ENCODE measurements around the gene NKAIN2.

The NKAIN2 gene

GRCh38 chr6:123854201-123854600 is 50.5 kb downstream of the NKAIN2 start:
- no peaks in the 10 kb centered on the region for H3K9me3 ChIP-seq

GRCh38 chr6:123855506-123855905 is 51.8 kb downstream of the NKAIN2 start:
- Histone ChIP-seq H3K4me3 (ENCODE audit: low read depth, low read length) (no peak overlapping the region), H3K27me3 (no peaks in the 10 kb centered on the region), H3K9me3 (no peaks in the 10 kb centered on the region), H3K4me1 (no peaks in the 10 kb centered on the region), H3K36me3 (no peaks in the 10 kb centered on the region)
- DNase-seq = no peak
- no peak for TF ChIP-seq CTCF (IDR thresholded peaks at IDR 0.05; ENCODE audit: low read depth, low read length)

More at GRCh38 chr6:123854201-123854600, 50.5 kb downstream of the NKAIN2 start:
- Histone ChIP-seq H3K36me3 (no peaks in the 10 kb centered on the region), H3K27me3 (no peaks in the 10 kb centered on the region), H3K4me3 (ENCODE audit: low read depth, low read length) (no peak overlapping the region), H3K4me1 (no peaks in the 10 kb centered on the region)
- DNase-seq = no peak
- TF ChIP-seq CTCF (IDR thresholded peaks at IDR 0.05; ENCODE audit: low read depth, low read length) = no peak

GRCh38 chr6:123859291-123859690 is 55.6 kb downstream of the NKAIN2 start:
- Histone ChIP-seq H3K36me3 (no peaks in the 10 kb centered on the region), H3K4me3 (ENCODE audit: low read depth, low read length) (no peak overlapping the region), H3K4me1 (no peaks in the 10 kb centered on the region), H3K9me3 (no peaks in the 10 kb centered on the region), H3K27me3 (no peaks in the 10 kb centered on the region)
- no peak for TF ChIP-seq CTCF (IDR thresholded peaks at IDR 0.05; ENCODE audit: low read depth, low read length)
- no peak for DNase-seq

GRCh38 chr6:123869334-123869733 is 65.7 kb downstream of the NKAIN2 start:
- Histone ChIP-seq H3K9me3 (no peaks in the 10 kb centered on the region), H3K27me3 (no peaks in the 10 kb centered on the region), H3K36me3 (no peaks in the 10 kb centered on the region), H3K4me1 (no peaks in the 10 kb centered on the region), H3K4me3 (ENCODE audit: low read depth, low read length) (no peak overlapping the region)
- no peak for TF ChIP-seq CTCF (IDR thresholded peaks at IDR 0.05; ENCODE audit: low read depth, low read length)
- DNase-seq = no peak

- Histone ChIP-seq H3K27me3 (no peaks in the 10 kb centered on the region), H3K9me3 (no peaks in the 10 kb centered on the region), H3K36me3 (no peaks in the 10 kb centered on the region), H3K4me1 (no peaks in the 10 kb centered on the region), H3K4me3 (ENCODE audit: low read depth, low read length) (no peak overlapping the region)
- DNase-seq = no peak
- no peak for TF ChIP-seq CTCF (IDR thresholded peaks at IDR 0.05; ENCODE audit: low read depth, low read length)
These were observed 70.3 kb downstream of the NKAIN2 start for GRCh38 chr6:123873974-123874373.

- Histone ChIP-seq H3K36me3 (no peaks in the 10 kb centered on the region), H3K9me3 (no peaks in the 10 kb centered on the region), H3K4me1 (no peaks in the 10 kb centered on the region), H3K27me3 (no peaks in the 10 kb centered on the region), H3K4me3 (ENCODE audit: low read depth, low read length) (no peak overlapping the region)
- DNase-seq = no peak
- no peak for TF ChIP-seq CTCF (IDR thresholded peaks at IDR 0.05; ENCODE audit: low read depth, low read length)
These were observed 72.1 kb downstream of the NKAIN2 start for GRCh38 chr6:123875784-123876183.
